HG03342 (cell line): Measurements from ENCODE around the gene PHLDA3.
"Not testable (repeated sequence)": the region's sequence is repeated elsewhere in the genome, so short reads cannot be mapped to it uniquely, and the experiment has no call there.

ENCODE experiments used
- ATAC-seq: cut with Tn5 transposase; IDR thresholded peaks from one replicate; pipeline ENCODE4 v1.9.1; 2021; ENCODE audit warnings: mild to moderate bottlenecking, moderate library complexity; ENCODE audit not compliant: unreplicated experiment

PHLDA3 gene

GRCh38 chr1:201504179-201504631 is 35.2 kb upstream of the PHLDA3 start:
- no peak for ATAC-seq

GRCh38 chr1:201503397-201504176 is 34.6 kb upstream of the PHLDA3 start:
- no peak for ATAC-seq

- no peak for ATAC-seq
These were observed 33.5 kb upstream of the PHLDA3 start for GRCh38 chr1:201502511-201502857.

DNA sequence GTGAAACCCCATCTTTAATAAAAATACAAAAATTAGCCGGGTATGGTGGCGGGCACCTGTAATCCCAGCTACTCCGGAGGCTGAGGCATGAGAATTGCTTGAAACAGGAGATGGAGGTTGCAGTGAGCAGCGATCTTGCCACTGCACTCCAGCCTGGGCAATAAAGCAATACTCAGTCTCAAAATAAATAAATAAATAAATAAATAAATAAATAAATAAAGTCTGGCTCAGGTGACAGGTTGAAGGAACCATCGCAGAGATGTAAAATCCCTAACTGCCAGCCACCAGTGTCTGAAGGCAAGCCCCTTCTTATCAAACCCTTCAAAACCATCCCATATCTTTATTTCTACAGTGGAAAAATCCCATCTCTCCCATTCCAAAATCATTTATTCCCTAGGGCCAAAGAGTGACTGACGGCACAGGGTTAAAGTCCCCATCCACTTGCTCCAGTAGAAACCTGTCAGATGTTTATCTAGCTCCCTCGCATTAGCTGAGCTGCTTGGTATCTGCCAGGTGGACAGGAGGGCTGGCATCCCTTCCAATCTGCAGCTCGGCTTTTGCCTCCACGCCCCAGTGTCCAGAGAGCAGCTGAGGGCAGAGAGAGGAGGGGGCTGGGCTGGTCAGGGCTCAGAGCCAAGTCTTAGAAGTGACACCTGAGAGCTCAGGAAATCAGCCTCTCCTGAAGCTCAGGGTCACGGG is 33.0 kb upstream of the PHLDA3 start:
- ATAC-seq, result no peak

- no peak for ATAC-seq
These were observed 32.2 kb upstream of the PHLDA3 start for GRCh38 chr1:201501144-201501543.

- no peak for ATAC-seq
These were observed 31.7 kb upstream of the PHLDA3 start for GRCh38 chr1:201500670-201501120.

- ATAC-seq, result no peak
These were observed 31.0 kb upstream of the PHLDA3 start for GRCh38 chr1:201499795-201500669.

DNA sequence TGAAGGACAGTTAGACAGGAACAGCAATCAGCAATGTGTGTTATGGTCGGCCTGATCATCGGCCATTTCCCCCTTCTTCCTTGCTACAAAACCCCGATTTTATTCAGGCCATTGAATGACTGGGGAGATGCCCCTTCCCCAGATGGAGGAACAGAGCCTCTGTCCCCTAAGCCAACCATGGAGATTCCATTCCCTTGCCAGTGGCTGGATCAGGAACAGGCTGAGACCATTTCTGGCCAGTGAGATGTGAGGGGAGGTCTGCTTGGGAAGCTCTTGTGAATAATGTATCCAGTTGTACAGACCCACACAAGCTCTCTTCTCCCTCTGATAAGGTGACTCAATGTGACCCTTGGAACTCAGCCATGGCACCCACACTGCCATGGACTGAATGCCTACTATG is 30.2 kb upstream of the PHLDA3 start:
- ATAC-seq, result no peak

- no peak for ATAC-seq
These were observed 29.6 kb upstream of the PHLDA3 start for GRCh38 chr1:201498621-201499020.

- no peak for ATAC-seq
These were observed 29.0 kb upstream of the PHLDA3 start for GRCh38 chr1:201497935-201498509.

- ATAC-seq, result no peak
These were observed 27.3 kb upstream of the PHLDA3 start for GRCh38 chr1:201496296-201496690.

- ATAC-seq, result no peak
These were observed 26.7 kb upstream of the PHLDA3 start for GRCh38 chr1:201495551-201496295.

- no peak for ATAC-seq
These were observed 25.0 kb upstream of the PHLDA3 start for GRCh38 chr1:201493757-201494617.

- ATAC-seq, result not testable (repeated sequence)
These were observed 24.2 kb upstream of the PHLDA3 start for GRCh38 chr1:201493026-201493656.

GRCh38 chr1:201491896-201492511 is 23.0 kb upstream of the PHLDA3 start:
- no peak for ATAC-seq

GRCh38 chr1:201490708-201491131 is 21.7 kb upstream of the PHLDA3 start:
- no peak for ATAC-seq

- no peak for ATAC-seq
These were observed 20.8 kb upstream of the PHLDA3 start for GRCh38 chr1:201489643-201490261.
